K562 (cell line): ENCODE measurements around the gene FLVCR2. TPM values are rescaled to one million over a fixed set of nuclear protein-coding genes. Genes with fewer than 3 reads are reported as not detected.

Experiments
- ATAC-seq: fragments of 200-7000 bp; cut with Tn5 transposase; 3 replicates; pipeline ENCODE4 v1.9.1; 2020; ENCODE audit warnings: moderate library complexity
- BruUV-seq: library from RNA; stranded (reverse); fragments of 400-500 nt; replicated peaks from 2 replicates; lab custom pipeline; 2021; lab: Mats Ljungman, UMichigan
- CTCF ChIA-PET: fragments of 300-600 bp; formaldehyde crosslinking; extraction: SDS; loops from one replicate; lab custom pipeline; 2021; ENCODE audit warnings: low intra/inter-chr PET ratio; lab: Yijun Ruan, JAX
- POLR2A ChIA-PET: fragments of 300-600, 350-650 bp; sonication (Branson Sonifier 250); formaldehyde crosslinking; extraction: SDS; loops from one replicate; lab custom pipeline; 2021; ENCODE audit warnings: antibody characterized with exemption, inconsistent platforms; lab: Yijun Ruan, JAX
- DNase-seq, 4 experiments: peaks; one replicate each; pipeline versions ENCODE4 v3.0.0 to v3.0.0-alpha.2; 2011 to 2018; ENCODE audit warnings: low spot score in 3 of 4, mixed read lengths in 3 of 4; ENCODE audit errors: extremely low read depth in 1 of 4
- FAIRE-seq: peaks from 2 replicates; lab custom pipeline; 2011; peaks lifted over from hg19 to GRCh38; lab: Jason Lieb, UNC
- H2AFZ ChIP-seq: 2 replicates; pipeline ENCODE4 v1.6.0; 2011; ENCODE audit warnings: low read depth, low read length, control low read depth, inconsistent platforms
- H3K27ac ChIP-seq: fragments of 200-600 bp; 3 replicates; pipeline ENCODE4 v1.8.0; 2011; ENCODE audit warnings: low read depth, mild to moderate bottlenecking, control low read depth, inconsistent platforms, low read length, moderate library complexity, mixed read lengths; ENCODE audit errors: extremely low read depth
- H3K27me3 ChIP-seq, 2 experiments: fragments of 300-600 bp in 1 of 2; 2 replicates in 1 of 2; 3 replicates in 1 of 2; pipeline versions ENCODE4 v1.6.0 to v1.8.0; 2011; ENCODE audit warnings: inconsistent platforms in 2 of 2, low read length in 2 of 2, mild to moderate bottlenecking in 1 of 2, mixed read lengths in 1 of 2, moderate library complexity in 1 of 2; ENCODE audit not compliant: control insufficient read depth in 2 of 2, insufficient read depth in 2 of 2
- H3K36me3 ChIP-seq: fragments of 300-600 bp; 3 replicates; pipeline ENCODE4 v1.8.0; 2011; ENCODE audit warnings: mild to moderate bottlenecking, low read length, inconsistent platforms; ENCODE audit not compliant: control insufficient read depth, insufficient read depth
- H3K4me1 ChIP-seq, 2 experiments: fragments of 200-600 bp in 1 of 2; replicated peaks in 1 of 2; 2 replicates in 1 of 2; 3 replicates in 1 of 2; pipeline versions ENCODE4 v1.5.1 to v1.8.0; 2011; ENCODE audit warnings: inconsistent platforms in 2 of 2, low read length in 2 of 2, mild to moderate bottlenecking in 1 of 2, mixed read lengths in 1 of 2, moderate library complexity in 1 of 2; ENCODE audit not compliant: control insufficient read depth in 2 of 2, insufficient read depth in 2 of 2
- H3K4me2 ChIP-seq: 2 replicates; pipeline ENCODE4 v1.6.1; 2011; ENCODE audit warnings: low read length, control low read depth, inconsistent platforms, mixed read lengths; ENCODE audit not compliant: insufficient read depth
- H3K4me3 ChIP-seq: fragments of 200-600 bp; sonication (generic), shearing (Covaris generic); 2 replicates; pipeline ENCODE4 v1.5.1; 2016; ENCODE audit warnings: control low read depth, inconsistent platforms
- H3K79me2 ChIP-seq: fragments of 200-600 bp; 3 replicates; pipeline ENCODE4 v1.8.0; 2011; ENCODE audit warnings: low read length, inconsistent platforms; ENCODE audit not compliant: control insufficient read depth, insufficient read depth
- H3K9ac ChIP-seq, 2 experiments: 2 replicates each; pipeline versions ENCODE4 v1.6.0 to v1.6.1; 2011; ENCODE audit warnings: low read depth in 2 of 2, low read length in 2 of 2, control low read depth in 1 of 2, inconsistent platforms in 1 of 2, mild to moderate bottlenecking in 1 of 2, mixed read lengths in 1 of 2; ENCODE audit not compliant: insufficient read depth in 1 of 2
- H3K9me1 ChIP-seq: one replicate; pipeline ENCODE4 v1.6.0; 2011; ENCODE audit warnings: inconsistent platforms, mild to moderate bottlenecking, low read length, moderate library complexity; ENCODE audit not compliant: control insufficient read depth, insufficient read depth
- H3K9me3 ChIP-seq: replicated peaks from 2 replicates; pipeline ENCODE4 v1.5.1; 2011; ENCODE audit warnings: low read depth, low read length, inconsistent platforms; ENCODE audit not compliant: control insufficient read depth, insufficient read depth
- H4K20me1 ChIP-seq: replicated peaks from 2 replicates; pipeline ENCODE4 v1.6.1; 2011; ENCODE audit warnings: low read length, inconsistent platforms, mixed read lengths; ENCODE audit not compliant: control insufficient read depth, insufficient read depth
- CLOCK ChIP-seq: fragments of 250-450 bp; sonication (Bioruptor Pico); IDR thresholded peaks from 2 replicates; pipeline ENCODE4 v1.4.0; 2020; ENCODE audit warnings: mild to moderate bottlenecking, moderate library complexity, borderline replicate concordance
- ERF ChIP-seq: fragments of 450-650 bp; formaldehyde crosslinking; IDR thresholded peaks from 2 replicates; pipeline ENCODE4 v1.4.0; 2020; ENCODE audit warnings: mild to moderate bottlenecking, mixed read lengths
- RUNX1 ChIP-seq: sonication (generic); IDR thresholded peaks from 2 replicates; pipeline ENCODE4 v1.6.1; 2016; ENCODE audit warnings: antibody characterized with exemption, low read depth
- WGBS: fragments of 100-300 bp; shearing (Covaris generic); methylation state at CpG from one replicate; pipeline ENCODE4 v1.1.6; 2016; ENCODE audit warnings: low coverage, mixed read lengths; ENCODE audit not compliant: insufficient coverage; ENCODE audit errors: missing lambda C conversion rate; 5-methylcytosine and 5-hydroxymethylcytosine counted together
- in situ Hi-C: fragments of 300-500 bp; cut with MboI; formaldehyde crosslinking; loops from 4 replicates; pipeline ENCODE4 v1.15.0; 2018; ENCODE audit warnings: inconsistent platforms, mixed read lengths
- intact Hi-C: fragments of 100-400 bp; cut with micrococcal nuclease; formaldehyde crosslinking; loops from 2 replicates; pipeline ENCODE4 v1.14.2; 2022
- polyA plus RNA-seq, 8 experiments: library from polyadenylated mRNA; depleted of rRNA in 4 of 8; stranded (reverse) in 5 of 8; unstranded in 3 of 8; fragments of >200 nt; fragmentation: Nextera tagmentation in 2 of 8; fragmentation: Illumina TruSeq in 1 of 8; extraction: Ambion mirVana in 2 of 8; extraction: Trizol in 1 of 8; gene quantifications; 2 replicates each; pipeline versions ENCODE4 v1.2.1 to v1.2.3, GENCODE V29; 2011 to 2014; ENCODE audit warnings: inconsistent platforms in 1 of 8, missing spikeins in 1 of 8
- total RNA-seq, 7 experiments: library from RNA; depleted of rRNA in 6 of 7; stranded (reverse); fragments of >200 nt in 6 of 7; fragmentation: Illumina TruSeq in 2 of 7; extraction: Trizol in 2 of 7; gene quantifications; 2 replicates each; pipeline versions ENCODE4 v1.2.1 to v1.2.3, GENCODE V29; 2011 to 2021; ENCODE audit warnings: low replicate concordance in 1 of 7

The FLVCR2 gene
- total and polyA plus RNA-seq, 9 of the 15 experiments (the other 6 are each of a cell fraction or from before 2014, with no cell fraction given), result 1.5 TPM; not detected in 8

- FAIRE-seq, result no peak
- 78% methylated on average over 1 of the region's 2 CpGs for WGBS
- H3K4me3 ChIP-seq, result no peak overlapping the region
- BruUV-seq, result no TSS peak
- no peaks in the 10 kb centered on the region for H3K27me3 ChIP-seq
- TF ChIP-seq ERF (CRISPR knock-in tag) (no peak), CLOCK (CRISPR knock-in tag) (no peak), RUNX1 (no peak)
- TF ChIP-seq, all 486 proteins: peak for 0
- ChIA-PET CTCF (no interaction called here), POLR2A (interaction anchor here (0.6 kb wide), 1 partner anchor 1093 kb away, joined by 3 read pairs; no protein-coding TSS in a partner anchor)
- no peak overlapping the region for H3K4me2 ChIP-seq
- H3K9me1 ChIP-seq, result no peaks in the 10 kb centered on the region
- intact Hi-C loops (no loop called here), in situ Hi-C loops (no loop called here)
- no peaks in the 10 kb centered on the region for H3K4me1 ChIP-seq
- no peak for ATAC-seq
- H3K79me2 ChIP-seq, result no peaks in the 10 kb centered on the region
- H3K9ac ChIP-seq, result no peak overlapping the region
- DNase-seq, result no peak
- H2AFZ ChIP-seq, result no peak overlapping the region
- no peaks in the 10 kb centered on the region for H4K20me1 ChIP-seq
- no peaks in the 10 kb centered on the region for H3K9me3 ChIP-seq
- no peak overlapping the region for H3K27ac ChIP-seq
- peaks cover 18% of the 10 kb centered on the region; the same call in 1 of the 3 replicates for H3K36me3 ChIP-seq
These were observed 110.6 kb downstream of the FLVCR2 start for GRCh38 chr14:75689012-75689411.
